Left colon (tissue), 2 donors: ENCODE results near the gene PDK2. TPM values are rescaled to one million over a fixed set of nuclear protein-coding genes. Genes with fewer than 3 reads are reported as not detected.
A peak's percentile ranks its signal among the peaks of the same experiment; 100 is the strongest.

Source experiments
- ATAC-seq: fragments of 200-7000 bp; cut with Tn5 transposase; one replicate; pipeline ENCODE4 v1.9.1; 2020; ENCODE audit warnings: mild to moderate bottlenecking, moderate library complexity
- DNase-seq, 2 donors: peaks; one replicate each; pipeline ENCODE4 v3.0.0-alpha.2; 2020
- intact Hi-C, 2 donors: fragments of 100-400 bp; cut with DNase I in 1 of 2; cut with micrococcal nuclease in 1 of 2; formaldehyde crosslinking; loops; one replicate each; pipeline versions ENCODE4 v1.11.2 to v1.14.0; 2022; cut with DNase I, micrococcal nuclease
- total RNA-seq, 2 donors: library from RNA; stranded (reverse); fragmentation: NEBNext Ultra II Directional; extraction: Animal tissue kit (Norgen Biotek cat#: 25700); gene quantifications; one replicate each; pipeline ENCODE4 v1.2.1, GENCODE V29; 2021
- donor health status: DM: no; HTN: no; CAD: no.
- donor health status: DM: yes; HTN: yes; CAD: no.

Gene PDK2
- total RNA-seq, 2 donors from 2014 or later = 59.5 to 71.4 TPM

- ATAC-seq (no peak), DNase-seq (no peak)
- intact Hi-C loops = no loop called here
Observed at GRCh38 chr17:50109207-50109606, 14.1 kb downstream of the PDK2 start.

GRCh38 chr17:50109785-50110184 lies 14.6 kb downstream of the PDK2 start:
- ATAC-seq (no peak), DNase-seq (no peak)
- intact Hi-C loops = loop anchor here in 1 of 2 donors (10.0 kb wide), 1 partner anchor 65 kb away; no protein-coding TSS in a partner anchor

GRCh38 chr17:50110591-50111349 lies 15.6 kb downstream of the PDK2 start:
- intact Hi-C loops = loop anchor here in 1 of 2 donors (10.0 kb wide), 1 partner anchor 64 kb away; no protein-coding TSS in a partner anchor
- DNase-seq (no peak), ATAC-seq (peak; percentile 38)

- DNase-seq (no peak), ATAC-seq (peak; percentile 43)
- intact Hi-C loops = loop anchor here in 1 of 2 donors (10.0 kb wide), 1 partner anchor 63 kb away; no protein-coding TSS in a partner anchor
Observed at GRCh38 chr17:50111673-50112655, 16.8 kb downstream of the PDK2 start.

- intact Hi-C loops = loop anchor here in 1 of 2 donors (10.0 kb wide), 1 partner anchor 62 kb away; no protein-coding TSS in a partner anchor
- ATAC-seq (peak; percentile 52), DNase-seq (no peak)
Observed at GRCh38 chr17:50112694-50113093, 17.5 kb downstream of the PDK2 start.

GRCh38 chr17:50113624-50114320 lies 18.6 kb downstream of the PDK2 start:
- intact Hi-C loops = loop anchor here in 1 of 2 donors (10.0 kb wide), 1 partner anchor 61 kb away; no protein-coding TSS in a partner anchor
- ATAC-seq (no peak), DNase-seq (no peak)

GRCh38 chr17:50114401-50114800 lies 19.2 kb downstream of the PDK2 start:
- intact Hi-C loops = loop anchor here in 1 of 2 donors (10.0 kb wide), 1 partner anchor 60 kb away; no protein-coding TSS in a partner anchor

GRCh38 chr17:50114849-50115357 lies 19.8 kb downstream of the PDK2 start:
- peak; percentile 18 for ATAC-seq
- intact Hi-C loops = loop anchor here in 1 of 2 donors (10.0 kb wide), 1 partner anchor 60 kb away; no protein-coding TSS in a partner anchor
- no peak for DNase-seq

More at GRCh38 chr17:50114401-50114800, 19.2 kb downstream of the PDK2 start:
- ATAC-seq = no peak
- no peak for DNase-seq

GRCh38 chr17:50115756-50116155 lies 20.6 kb downstream of the PDK2 start:
- DNase-seq (no peak), ATAC-seq (no peak)
- intact Hi-C loops = loop anchor here in 1 of 2 donors (10.0 kb wide), 1 partner anchor 59 kb away; no protein-coding TSS in a partner anchor

GRCh38 chr17:50117202-50118051 lies 22.3 kb downstream of the PDK2 start:
- intact Hi-C loops = loop anchor here in 1 of 2 donors (10.0 kb wide), 1 partner anchor 57 kb away; no protein-coding TSS in a partner anchor
- peak in 1 of 2 donors; percentile 73 for DNase-seq

GRCh38 chr17:50118076-50118827 lies 23.1 kb downstream of the PDK2 start:
- ATAC-seq (no peak), DNase-seq (no peak)
- intact Hi-C loops = loop anchor here in 1 of 2 donors (10.0 kb wide), 1 partner anchor 57 kb away; no protein-coding TSS in a partner anchor

More at GRCh38 chr17:50117202-50118051, 22.3 kb downstream of the PDK2 start:
- peak; percentile 74 for ATAC-seq

- DNase-seq (no peak), ATAC-seq (no peak)
- intact Hi-C loops = loop anchor here in 1 of 2 donors (10.0 kb wide), 1 partner anchor 56 kb away; no protein-coding TSS in a partner anchor
Observed at GRCh38 chr17:50118828-50119218, 23.7 kb downstream of the PDK2 start.

GRCh38 chr17:50120475-50121253 lies 25.5 kb downstream of the PDK2 start:
- intact Hi-C loops = no loop called here
- DNase-seq (no peak), ATAC-seq (no peak)

- intact Hi-C loops = no loop called here
- no peak for ATAC-seq
Observed at GRCh38 chr17:50122945-50123344, 27.8 kb downstream of the PDK2 start.

GRCh38 chr17:50123649-50124349 lies 28.6 kb downstream of the PDK2 start:
- ATAC-seq (peak; percentile 43), DNase-seq (no peak)
- intact Hi-C loops = no loop called here

More at GRCh38 chr17:50122945-50123344, 27.8 kb downstream of the PDK2 start:
- no peak for DNase-seq
